Esophagus muscularis mucosa (tissue), 4 donors: ENCODE data around the gene CDH1. TPM values are rescaled to one million over a fixed set of nuclear protein-coding genes. Genes with fewer than 3 reads are reported as not detected.
A peak's percentile ranks its signal among the peaks of the same experiment; 100 is the strongest.

Experiments
- DNase-seq: peaks from one replicate; pipeline ENCODE4 v3.0.0-alpha.2; 2017; ENCODE audit errors: extremely low spot score
- H3K27ac ChIP-seq, 4 donors: fragments of 200-600 bp; sonication (generic); replicated peaks in 1 of 4; 1 replicate in 3 of 4; 2 replicates in 1 of 4; pipeline ENCODE4 v1.5.1; 2016 to 2019; ENCODE audit warnings: mild to moderate bottlenecking in 1 of 4
- H3K27me3 ChIP-seq, 4 donors: fragments of 200-600 bp; sonication (generic); one replicate each; pipeline versions ENCODE4 v1.5.1 to v1.6.0; 2016 to 2019
- H3K36me3 ChIP-seq, 4 donors: fragments of 200-600 bp; sonication (generic); one replicate each; pipeline ENCODE4 v1.5.1; 2016 to 2019
- H3K4me1 ChIP-seq, 4 donors: fragments of 200-600 bp; sonication (generic); one replicate each; pipeline ENCODE4 v1.5.1; 2016 to 2019
- H3K4me3 ChIP-seq, 4 donors: fragments of 200-600 bp; sonication (generic); 1 replicate in 2 of 4; 2 replicates in 2 of 4; pipeline ENCODE4 v1.5.1; 2016 to 2019; ENCODE audit warnings: mild to moderate bottlenecking in 4 of 4, moderate library complexity in 1 of 4
- H3K9me3 ChIP-seq, 4 donors: fragments of 200-600 bp; sonication (generic); 1 replicate in 3 of 4; 2 replicates in 1 of 4; pipeline ENCODE4 v1.5.1; 2016 to 2019
- EP300 ChIP-seq: sonication (generic); formaldehyde crosslinking; IDR thresholded peaks from one replicate; pipeline ENCODE4 v1.6.1; 2017; ENCODE audit warnings: antibody characterized with exemption
- POLR2A ChIP-seq: fragments of 450-650 bp; IDR thresholded peaks from one replicate; pipeline ENCODE4 v1.6.1; 2017; ENCODE audit warnings: antibody characterized with exemption, moderate library complexity, mild to moderate bottlenecking, low read depth
- POLR2AphosphoS5 ChIP-seq, 2 donors: sonication (generic); formaldehyde crosslinking; IDR thresholded peaks; one replicate each; pipeline ENCODE4 v1.6.1; 2017; ENCODE audit warnings: antibody characterized with exemption in 2 of 2
- WGBS: methylation state at CpG from one replicate; pipeline ENCODE4 v1.1.5; 2018; 5-methylcytosine and 5-hydroxymethylcytosine counted together
- intact Hi-C: fragments of 100-400 bp; cut with DNase I; formaldehyde crosslinking; loops from one replicate; pipeline ENCODE4 v1.15.1; 2023
- total RNA-seq, 4 donors: library from RNA; depleted of rRNA; stranded (reverse); fragments of >200 nt; gene quantifications; one replicate each; pipeline versions ENCODE4 v1.1.0 to v1.2.1, GENCODE V29; 2016
- TF ChIP-seq, protein P1 (sequence below), 3 experiments: fragments of 200-600 bp in 2 of 3; fragments of 450-650 bp in 1 of 3; sonication (generic) in 2 of 3; IDR thresholded peaks; one replicate each; pipeline ENCODE4 v1.5.1; 2017 to 2019; ENCODE audit warnings: antibody characterized with exemption in 3 of 3, mild to moderate bottlenecking in 2 of 3, moderate library complexity in 1 of 3

The CDH1 gene
- total RNA-seq, 4 donors from 2014 or later, result 0.17 to 0.83 (median 0.51) TPM

DNA sequence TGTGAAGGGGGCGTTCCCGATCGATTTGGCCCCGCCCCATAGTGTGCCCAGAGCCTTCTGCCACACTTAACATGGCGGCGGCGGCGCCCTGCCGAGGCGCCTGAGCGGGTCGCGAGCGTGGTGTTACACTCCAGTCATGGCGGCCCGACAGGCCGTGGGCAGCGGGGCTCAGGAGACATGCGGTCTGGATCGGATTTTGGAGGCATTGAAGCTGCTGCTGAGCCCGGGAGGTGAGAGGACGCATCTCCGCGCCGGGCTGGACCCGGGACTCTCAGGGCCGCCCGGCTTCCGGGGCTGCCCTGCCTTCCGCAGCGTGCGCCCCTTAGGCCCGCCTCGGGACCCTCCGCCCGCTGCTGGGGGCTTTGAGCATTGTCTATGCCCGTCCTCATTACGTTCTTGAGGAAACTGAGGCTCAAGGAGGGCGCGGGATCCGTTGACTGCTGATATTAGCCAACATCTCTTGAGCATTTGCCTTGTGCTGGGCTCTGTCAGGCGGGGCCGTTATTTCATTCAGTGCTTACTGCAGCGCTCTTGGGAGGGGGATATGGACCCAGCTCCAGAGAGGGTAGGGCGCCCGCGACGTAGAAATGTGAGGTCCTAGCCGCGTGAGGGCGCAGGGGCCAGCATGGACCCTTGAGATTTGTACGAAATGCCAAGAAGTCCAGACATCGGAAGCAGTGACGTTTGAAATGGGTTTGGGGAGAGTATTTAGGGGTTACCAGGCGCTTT lies 106.6 kb downstream of the CDH1 start, which contains the start of gene TANGO6:
TSS of gene TANGO6 (plus strand) at position 50 of the 729 bp plus-strand sequence. CDS start at position 137, 87 bp downstream.
- TF ChIP-seq POLR2A (no peak), POLR2AphosphoS5 (IDR thresholded peaks at IDR 0.05) (peak; percentile 44 to 79)
- TF ChIP-seq, protein P1, sequence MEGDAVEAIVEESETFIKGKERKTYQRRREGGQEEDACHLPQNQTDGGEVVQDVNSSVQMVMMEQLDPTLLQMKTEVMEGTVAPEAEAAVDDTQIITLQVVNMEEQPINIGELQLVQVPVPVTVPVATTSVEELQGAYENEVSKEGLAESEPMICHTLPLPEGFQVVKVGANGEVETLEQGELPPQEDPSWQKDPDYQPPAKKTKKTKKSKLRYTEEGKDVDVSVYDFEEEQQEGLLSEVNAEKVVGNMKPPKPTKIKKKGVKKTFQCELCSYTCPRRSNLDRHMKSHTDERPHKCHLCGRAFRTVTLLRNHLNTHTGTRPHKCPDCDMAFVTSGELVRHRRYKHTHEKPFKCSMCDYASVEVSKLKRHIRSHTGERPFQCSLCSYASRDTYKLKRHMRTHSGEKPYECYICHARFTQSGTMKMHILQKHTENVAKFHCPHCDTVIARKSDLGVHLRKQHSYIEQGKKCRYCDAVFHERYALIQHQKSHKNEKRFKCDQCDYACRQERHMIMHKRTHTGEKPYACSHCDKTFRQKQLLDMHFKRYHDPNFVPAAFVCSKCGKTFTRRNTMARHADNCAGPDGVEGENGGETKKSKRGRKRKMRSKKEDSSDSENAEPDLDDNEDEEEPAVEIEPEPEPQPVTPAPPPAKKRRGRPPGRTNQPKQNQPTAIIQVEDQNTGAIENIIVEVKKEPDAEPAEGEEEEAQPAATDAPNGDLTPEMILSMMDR (IDR thresholded peaks at IDR 0.05), result no peak
- DNase-seq, result peak; percentile 97
- peaks cover 0 to 22% (median 20%) of the 10 kb centered on the region in 4 donors for H3K4me1 ChIP-seq
- WGBS, result 0% methylated on average over 18 of the region's 55 CpGs
- intact Hi-C loops, result loop anchor here (10.0 kb wide), 2 partner anchors 61 to 309 kb away; partner anchors contain the start of gene ZFP90
- H3K9me3 ChIP-seq, result no peaks in the 10 kb centered on the region
- H3K27ac ChIP-seq, result peak within 1 kb of the TSS; percentile 83 to 91 (median 86)
- H3K36me3 ChIP-seq, result no peaks in the 10 kb centered on the region
- H3K4me3 ChIP-seq, result peak within 1 kb of the TSS; percentile 71 to 93 (median 87)
- H3K27me3 ChIP-seq, result no peaks in the 10 kb centered on the region

DNA sequence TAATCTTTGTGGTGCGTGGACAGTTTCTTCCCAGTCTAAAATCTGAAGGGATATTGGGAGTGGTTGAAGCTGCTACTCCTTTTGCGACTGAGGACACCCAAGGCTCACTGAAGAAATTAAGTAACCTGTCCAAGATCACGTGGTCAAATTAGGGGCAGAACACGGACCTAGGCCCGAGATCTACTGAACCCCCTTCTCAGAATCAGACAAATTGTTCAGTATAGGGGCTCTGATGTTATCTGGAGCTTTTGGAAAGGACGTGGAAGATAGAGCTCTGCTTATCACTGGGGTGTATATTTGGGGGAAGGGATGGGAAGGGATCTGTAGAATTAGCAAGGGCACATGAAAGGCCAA lies 107.1 kb downstream of the CDH1 start:
- peak overlapping the region; percentile 83 to 91 (median 86) for H3K27ac ChIP-seq
- H3K9me3 ChIP-seq, result no peaks in the 10 kb centered on the region
- 7% methylated on average over 6 of the region's 6 CpGs for WGBS
- peak overlapping the region; percentile 71 to 93 (median 87) for H3K4me3 ChIP-seq
- intact Hi-C loops, result loop anchor here (10.0 kb wide), 2 partner anchors 61 to 309 kb away; partner anchors contain the start of gene ZFP90
- no peak for DNase-seq
- peaks cover 0 to 22% (median 20%) of the 10 kb centered on the region in 4 donors for H3K4me1 ChIP-seq
- H3K27me3 ChIP-seq, result no peaks in the 10 kb centered on the region
- no peaks in the 10 kb centered on the region for H3K36me3 ChIP-seq
- TF ChIP-seq EP300 (no peak), POLR2A (no peak), POLR2AphosphoS5 (IDR thresholded peaks at IDR 0.05) (no peak)
- TF ChIP-seq, protein P1 (IDR thresholded peaks at IDR 0.05), result no peak

DNA sequence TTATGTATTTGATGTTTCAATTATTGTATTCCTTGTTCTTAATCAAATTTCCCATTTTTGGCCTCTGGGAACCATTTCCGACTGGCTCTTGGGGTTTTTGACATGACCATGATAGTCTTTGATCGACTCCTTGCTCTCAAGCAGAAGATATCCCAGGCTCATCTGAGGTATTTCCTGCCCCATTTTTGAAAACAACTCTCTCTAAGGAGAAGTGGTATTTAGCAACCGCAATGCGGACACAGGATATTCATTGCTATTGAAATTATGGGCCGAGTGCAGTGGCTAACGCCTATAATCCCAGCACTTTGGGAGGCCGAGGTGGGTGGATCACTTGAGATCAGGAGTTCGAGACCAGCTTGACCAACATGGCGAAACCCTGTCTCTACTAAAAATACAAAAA lies 111.7 kb downstream of the CDH1 start:
- peaks cover 0 to 16% (median 15%) of the 10 kb centered on the region in 4 donors for H3K4me1 ChIP-seq
- TF ChIP-seq POLR2AphosphoS5 (IDR thresholded peaks at IDR 0.05) (no peak), EP300 (no peak), POLR2A (no peak)
- TF ChIP-seq, protein P1 (IDR thresholded peaks at IDR 0.05), result no peak
- DNase-seq, result no peak
- no peaks in the 10 kb centered on the region for H3K27me3 ChIP-seq
- no peak overlapping the region for H3K4me3 ChIP-seq
- no peaks in the 10 kb centered on the region for H3K36me3 ChIP-seq
- H3K9me3 ChIP-seq, result no peaks in the 10 kb centered on the region
- 78% methylated on average over 9 of the region's 9 CpGs for WGBS
- no peak overlapping the region for H3K27ac ChIP-seq
- intact Hi-C loops, result loop anchor here (5.0 to 10.0 kb wide), 3 partner anchors 56 to 314 kb away; partner anchors contain the start of gene ZFP90

DNA sequence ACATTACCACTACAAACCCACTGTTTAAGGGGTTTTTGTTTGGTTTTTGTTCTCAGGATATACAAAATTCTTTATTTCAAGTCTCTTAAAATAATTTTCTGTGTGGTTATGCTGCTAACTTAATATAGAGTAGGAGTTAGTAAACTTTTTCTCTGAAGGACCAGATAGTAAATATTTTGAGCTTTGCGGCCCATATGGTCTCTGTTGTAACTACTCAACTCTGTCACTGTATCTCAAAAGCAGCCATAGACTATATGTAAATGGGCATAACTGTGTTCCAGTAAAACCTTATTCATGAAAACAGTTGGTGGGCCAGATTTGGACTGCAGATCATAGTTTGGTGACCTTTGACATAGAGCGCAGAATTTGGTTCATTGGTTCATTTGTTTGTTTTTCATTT lies 113.4 kb downstream of the CDH1 start:
- intact Hi-C loops, result no loop called here
- 87% methylated on average over 2 of the region's 2 CpGs for WGBS

More for the DNA sequence above, 113.4 kb downstream of the CDH1 start:
- Histone ChIP-seq H3K36me3 (no peaks in the 10 kb centered on the region), H3K4me1 (peaks cover 0 to 7% (median 7%) of the 10 kb centered on the region in 4 donors), H3K9me3 (no peaks in the 10 kb centered on the region), H3K27ac (no peak overlapping the region), H3K4me3 (no peak overlapping the region), H3K27me3 (no peaks in the 10 kb centered on the region)
- TF ChIP-seq EP300 (no peak), POLR2AphosphoS5 (IDR thresholded peaks at IDR 0.05) (no peak), POLR2A (no peak)
- TF ChIP-seq, protein P1 (IDR thresholded peaks at IDR 0.05), result no peak
- no peak for DNase-seq
